T-helper 1 cell treated with Interleukin-12 subunit alpha and Interleukin-12 subunit beta and Interleukin-4 antibody, amounts not matched to agents 30 ng/mL and 1 ng/mL, for 36 hours (primary cell): ENCODE results near the gene TRABD2A. TPM values are rescaled to one million over a fixed set of nuclear protein-coding genes. Genes with fewer than 3 reads are reported as not detected.
"Not testable (repeated sequence)": the region's sequence is repeated elsewhere in the genome, so short reads cannot be mapped to it uniquely, and the experiment has no call there.

Source experiments
- intact Hi-C: fragments of 100-400 bp; cut with micrococcal nuclease; formaldehyde crosslinking; loops from one replicate; pipeline ENCODE4 v1.15.1; 2024
- total RNA-seq: library from RNA; stranded (reverse); gene quantifications from 2 replicates; pipeline ENCODE4 v1.2.3, GENCODE V29; 2022

The TRABD2A gene
- total RNA-seq, 1 donor from 2014 or later = 66.6 TPM

DNA sequence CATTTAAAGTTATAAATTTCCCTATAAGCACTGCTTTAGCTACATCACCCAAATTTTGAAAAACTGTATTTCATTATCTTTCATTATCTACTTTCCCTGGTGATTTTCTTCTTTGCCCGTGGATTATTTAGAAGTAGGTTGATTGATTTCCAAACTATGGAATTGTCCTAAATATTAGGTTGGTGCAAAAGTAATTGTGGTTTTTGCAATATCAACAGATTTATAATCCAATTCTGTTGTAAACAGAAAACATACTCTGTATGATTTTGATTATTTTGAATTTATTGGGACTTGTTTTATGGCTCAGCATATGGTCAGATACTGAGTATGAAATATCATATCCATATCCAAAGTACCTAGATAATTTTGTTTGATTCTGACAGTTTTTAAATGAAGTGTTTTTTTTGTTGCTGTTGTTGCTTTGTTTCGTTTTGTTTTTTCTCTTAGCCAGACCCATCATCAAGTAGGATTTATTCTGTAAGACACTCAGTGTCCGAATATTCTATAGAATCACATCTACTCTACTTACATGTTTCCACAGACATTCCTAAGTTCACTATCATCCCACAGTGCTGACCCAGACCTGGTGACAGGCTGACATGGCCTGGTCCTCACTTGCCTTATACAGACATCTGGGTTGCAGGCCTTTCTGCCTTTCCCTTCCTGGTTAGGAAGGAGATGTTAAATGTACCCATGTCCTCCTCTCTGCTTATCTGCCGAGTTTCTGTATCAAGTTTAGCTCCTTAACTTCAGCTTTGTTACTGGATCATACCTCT, 2.1 kb upstream of the TRABD2A start:
- intact Hi-C loops = loop anchor here (1.0 to 10.0 kb wide), 8 partner anchors 18 to 568 kb away; partner anchors contain the start of genes DNAH6 and TMSB10

DNA sequence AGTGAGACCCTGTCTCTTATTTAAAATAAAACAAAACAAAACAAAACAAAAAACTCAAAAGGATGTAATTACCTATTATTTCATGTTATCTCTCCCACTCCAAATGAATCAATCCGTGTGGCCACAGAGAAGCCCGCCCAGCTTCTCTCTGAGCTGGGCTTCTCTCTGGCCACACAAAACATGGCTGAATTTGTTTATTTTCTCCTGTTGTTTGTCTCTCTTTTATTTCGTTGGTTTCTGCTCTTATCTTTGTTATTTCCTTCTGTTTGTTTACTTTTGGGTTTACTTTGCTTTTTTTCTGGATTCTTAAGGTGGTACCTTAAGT, 1.5 kb upstream of the TRABD2A start:
- intact Hi-C loops = loop anchor here (1.0 to 10.0 kb wide), 8 partner anchors 17 to 568 kb away; partner anchors contain the start of genes DNAH6 and TMSB10

GRCh38 chr2:84881581-84882413, 913 bp upstream of the TRABD2A start:
- intact Hi-C loops = loop anchor here (1.0 to 10.0 kb wide), 14 partner anchors 8 to 567 kb away; partner anchors contain the start of genes DNAH6, SUCLG1 and TMSB10

DNA sequence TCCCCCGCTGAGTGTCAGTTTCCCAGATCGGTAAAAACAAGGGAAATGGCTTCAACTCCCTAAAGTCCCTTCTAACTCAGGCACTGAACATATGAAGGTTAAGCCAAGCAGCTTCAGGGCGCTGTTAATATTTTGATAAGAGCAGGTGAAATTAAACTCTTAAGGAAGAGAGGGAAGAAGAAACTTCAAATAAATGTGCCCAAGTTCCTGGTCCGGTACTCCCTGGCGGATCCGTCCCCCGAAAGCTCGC, 564 bp downstream of the TRABD2A start:
- intact Hi-C loops = loop anchor here (2.0 to 10.0 kb wide), 5 partner anchors 34 to 566 kb away; partner anchors contain the start of gene SUCLG1

DNA sequence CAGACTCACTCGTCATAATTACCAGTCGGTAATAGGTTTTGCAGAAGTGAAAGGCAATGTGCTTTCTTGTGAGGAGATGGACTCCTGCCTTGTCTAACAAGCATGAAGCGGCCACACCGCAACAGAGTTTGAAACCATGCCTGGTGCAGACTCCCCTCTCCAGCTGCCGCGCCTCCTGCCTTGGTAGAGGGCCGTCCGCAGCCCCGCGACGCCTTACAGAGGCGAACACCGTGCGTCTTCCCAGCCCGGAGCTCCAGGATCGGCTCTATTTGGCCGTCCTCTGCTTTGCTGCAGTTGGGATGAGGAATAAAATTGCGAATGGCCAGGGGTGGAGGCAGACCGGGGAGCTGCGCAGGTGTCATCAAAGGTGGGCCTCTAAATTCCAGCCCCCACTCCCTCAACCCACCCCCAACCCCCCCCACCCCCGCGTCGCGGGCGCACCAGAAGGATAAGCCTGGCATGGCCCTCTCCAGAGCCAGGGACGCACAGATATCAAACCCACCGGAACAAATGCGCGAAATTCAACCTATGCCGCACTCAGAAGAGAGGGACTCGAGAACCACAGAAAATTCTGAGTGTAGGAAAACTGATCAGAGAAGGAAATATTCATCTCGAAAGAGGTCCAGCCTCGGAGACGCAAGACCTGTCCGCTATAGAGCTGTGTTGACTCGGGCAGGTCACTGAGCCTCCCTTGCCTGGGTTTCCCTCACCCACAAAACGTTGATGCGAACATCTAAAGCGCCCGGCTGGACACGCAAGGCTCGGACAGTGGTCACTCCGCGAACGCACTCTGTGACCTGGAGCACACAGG, 1.1 kb downstream of the TRABD2A start:
- intact Hi-C loops = loop anchor here (1.0 to 10.0 kb wide), 7 partner anchors 8 to 565 kb away; partner anchors contain the start of gene SUCLG1

DNA sequence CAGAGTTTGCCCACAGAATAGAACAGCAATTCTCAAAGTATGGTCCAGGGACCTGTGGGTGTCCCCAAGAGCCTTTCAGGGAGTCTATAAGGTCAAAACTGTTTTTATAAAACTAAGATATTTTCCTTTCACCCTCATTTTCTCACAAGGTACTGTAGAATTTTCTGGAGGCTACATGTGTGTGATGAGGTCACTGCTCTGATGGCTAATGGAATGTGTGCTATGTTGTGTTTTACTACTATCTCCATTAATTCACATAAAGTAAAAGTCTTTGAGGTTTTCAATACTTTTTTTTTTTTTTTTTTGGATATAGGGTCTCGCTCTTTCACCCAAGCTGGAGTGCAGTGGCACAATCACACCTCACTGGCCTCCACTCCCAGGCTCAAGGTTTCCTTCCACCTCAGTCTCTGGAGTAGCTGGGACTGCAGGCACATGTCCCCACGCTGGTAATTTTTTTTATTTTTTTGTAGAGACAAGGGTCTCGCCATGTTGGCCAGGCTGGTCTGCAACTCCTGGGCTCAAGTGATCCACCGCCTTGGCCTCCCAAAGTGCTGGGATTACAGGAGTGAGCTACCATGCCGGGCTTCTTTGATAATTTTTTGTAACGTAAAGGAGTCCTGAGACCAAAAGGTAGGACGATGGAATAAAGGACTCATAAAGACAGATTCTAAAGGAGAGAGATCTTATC, 1.8 kb downstream of the TRABD2A start:
- intact Hi-C loops = loop anchor here (1.0 to 2.0 kb wide), 2 partner anchors 8 to 14 kb away; no protein-coding TSS in a partner anchor

GRCh38 chr2:84878459-84878858, 2.4 kb downstream of the TRABD2A start:
- intact Hi-C loops = loop anchor here (2.0 kb wide), 1 partner anchor 14 kb away; no protein-coding TSS in a partner anchor

GRCh38 chr2:84876369-84876768, 4.5 kb downstream of the TRABD2A start:
- intact Hi-C loops = no loop called here

DNA sequence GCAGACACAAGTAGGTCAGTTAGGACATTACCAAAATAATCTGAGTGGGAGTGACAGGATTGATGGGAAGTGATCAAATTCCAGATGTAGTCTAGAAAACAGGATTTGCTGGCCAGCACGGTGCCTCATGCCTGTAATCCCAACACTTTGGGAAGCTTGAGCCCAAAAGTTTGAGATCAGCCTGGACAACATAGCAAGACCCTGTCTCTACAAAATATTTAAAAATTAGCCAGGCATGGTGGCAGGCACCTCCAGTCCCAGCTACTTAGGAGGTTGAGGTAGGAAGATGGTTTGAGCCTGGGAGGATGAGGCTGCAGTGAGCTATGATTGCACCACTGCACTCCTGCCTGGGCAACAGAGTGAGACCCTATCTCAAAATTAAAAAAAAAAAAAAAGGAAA, 5.3 kb downstream of the TRABD2A start:
- intact Hi-C loops = not testable (repeated sequence)

- intact Hi-C loops = no loop called here
Observed at GRCh38 chr2:84875213-84875560, 5.7 kb downstream of the TRABD2A start.

GRCh38 chr2:84874381-84875212, 6.3 kb downstream of the TRABD2A start:
- intact Hi-C loops = no loop called here

GRCh38 chr2:84873350-84873749, 7.5 kb downstream of the TRABD2A start:
- intact Hi-C loops = no loop called here

GRCh38 chr2:84872691-84873090, 8.2 kb downstream of the TRABD2A start:
- intact Hi-C loops = not testable (repeated sequence)

GRCh38 chr2:84870306-84870705, 10.6 kb downstream of the TRABD2A start:
- intact Hi-C loops = no loop called here

DNA sequence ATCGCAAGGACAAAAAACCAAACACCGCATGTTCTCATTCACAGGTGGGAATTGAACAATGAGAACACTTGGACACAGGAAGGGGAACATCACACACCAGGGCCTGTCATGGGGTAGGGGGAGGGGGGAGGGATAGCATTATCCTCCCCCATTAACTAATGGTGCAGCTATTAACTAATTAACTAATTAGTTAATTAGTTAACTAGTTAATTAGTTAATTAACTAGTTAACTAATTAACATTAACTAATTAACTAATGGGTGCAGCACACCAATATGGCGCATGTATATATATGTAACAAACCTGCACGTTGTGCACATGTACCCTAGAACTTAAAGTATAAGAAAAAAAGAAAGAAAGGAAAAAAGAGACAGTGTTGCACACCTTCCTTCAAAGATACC, 12.6 kb downstream of the TRABD2A start:
- intact Hi-C loops = loop anchor here (5.0 kb wide), 1 partner anchor 221 kb away; no protein-coding TSS in a partner anchor

- intact Hi-C loops = loop anchor here (5.0 kb wide), 1 partner anchor 219 kb away; no protein-coding TSS in a partner anchor
Observed at GRCh38 chr2:84866122-84866521, 14.8 kb downstream of the TRABD2A start.

- intact Hi-C loops = loop anchor here (1.0 to 5.0 kb wide), 8 partner anchors 14 to 370 kb away; no protein-coding TSS in a partner anchor
Observed at GRCh38 chr2:84865181-84865783, 15.6 kb downstream of the TRABD2A start.

DNA sequence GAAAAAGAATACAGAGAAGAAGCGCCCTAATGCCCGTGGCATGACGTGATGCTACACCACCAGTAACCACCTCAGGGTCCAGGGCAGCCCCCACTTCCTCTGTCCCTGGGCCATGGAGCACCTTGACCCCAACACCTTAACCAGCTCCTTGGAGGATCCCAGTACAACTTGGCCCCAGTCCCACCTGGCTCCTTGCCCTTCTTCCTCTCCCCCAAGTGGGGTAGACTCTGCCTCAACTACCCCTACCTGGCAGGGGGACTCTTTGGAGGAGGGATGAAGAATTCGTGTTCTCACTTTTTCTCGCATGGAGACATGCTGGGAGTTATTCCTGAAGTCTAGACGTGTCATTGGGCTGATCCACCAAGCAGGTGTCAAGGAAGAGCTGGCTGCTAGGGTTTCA, 18.9 kb downstream of the TRABD2A start:
- intact Hi-C loops = no loop called here

- intact Hi-C loops = no loop called here
Observed at GRCh38 chr2:84861539-84861938, 19.3 kb downstream of the TRABD2A start.
